ENCODE measurements around the gene SHCBP1.

DNA sequence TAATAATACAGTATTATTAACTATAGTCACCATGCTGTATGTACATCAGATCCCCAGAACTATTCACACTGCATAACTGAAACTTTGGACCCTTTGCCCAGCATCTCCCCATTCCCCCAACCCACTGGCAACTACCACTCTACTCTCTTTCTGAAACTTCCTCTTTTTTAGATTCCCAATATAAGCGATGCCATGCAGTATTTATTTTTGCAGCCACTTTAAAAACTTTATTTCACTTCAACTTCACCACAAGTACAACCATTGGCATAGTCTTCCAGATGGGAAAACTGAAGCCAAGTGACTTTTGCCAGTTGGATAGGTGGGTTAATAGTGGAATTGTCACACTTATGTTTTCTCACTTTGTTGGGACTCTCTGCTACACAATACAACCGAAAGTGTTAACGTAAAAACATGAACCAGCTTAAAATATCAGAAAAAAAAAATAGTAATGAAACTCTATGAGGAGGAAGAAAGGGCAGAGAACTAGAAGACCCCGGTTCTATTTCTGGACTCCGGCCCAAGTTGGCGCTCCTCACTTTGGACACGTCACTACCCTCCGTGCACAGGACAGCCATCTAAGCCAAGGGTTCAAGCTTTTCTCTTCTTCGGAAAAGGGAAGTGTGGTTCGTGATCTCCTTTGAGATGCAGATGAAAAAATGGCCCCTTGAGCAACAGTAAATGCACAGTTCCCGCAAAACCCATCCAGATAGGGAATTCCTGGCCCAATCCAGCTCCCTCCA is 743 bp downstream of the SHCBP1 start:
- TF ChIP-seq CTCF (conservative IDR thresholded peaks at IDR 0.05; ENCODE audit: low read depth in 2 of 2) (no peak), POLR2AphosphoS5 (IDR thresholded peaks at IDR 0.05; ENCODE audit: low read depth) (no peak), NANOG (IDR thresholded peaks at IDR 0.05; ENCODE audit: borderline replicate concordance) (no peak), EZH2 (IDR thresholded peaks at IDR 0.05; ENCODE audit: low read depth, unreplicated experiment) (no peak)
- TF ChIP-seq, protein P1, sequence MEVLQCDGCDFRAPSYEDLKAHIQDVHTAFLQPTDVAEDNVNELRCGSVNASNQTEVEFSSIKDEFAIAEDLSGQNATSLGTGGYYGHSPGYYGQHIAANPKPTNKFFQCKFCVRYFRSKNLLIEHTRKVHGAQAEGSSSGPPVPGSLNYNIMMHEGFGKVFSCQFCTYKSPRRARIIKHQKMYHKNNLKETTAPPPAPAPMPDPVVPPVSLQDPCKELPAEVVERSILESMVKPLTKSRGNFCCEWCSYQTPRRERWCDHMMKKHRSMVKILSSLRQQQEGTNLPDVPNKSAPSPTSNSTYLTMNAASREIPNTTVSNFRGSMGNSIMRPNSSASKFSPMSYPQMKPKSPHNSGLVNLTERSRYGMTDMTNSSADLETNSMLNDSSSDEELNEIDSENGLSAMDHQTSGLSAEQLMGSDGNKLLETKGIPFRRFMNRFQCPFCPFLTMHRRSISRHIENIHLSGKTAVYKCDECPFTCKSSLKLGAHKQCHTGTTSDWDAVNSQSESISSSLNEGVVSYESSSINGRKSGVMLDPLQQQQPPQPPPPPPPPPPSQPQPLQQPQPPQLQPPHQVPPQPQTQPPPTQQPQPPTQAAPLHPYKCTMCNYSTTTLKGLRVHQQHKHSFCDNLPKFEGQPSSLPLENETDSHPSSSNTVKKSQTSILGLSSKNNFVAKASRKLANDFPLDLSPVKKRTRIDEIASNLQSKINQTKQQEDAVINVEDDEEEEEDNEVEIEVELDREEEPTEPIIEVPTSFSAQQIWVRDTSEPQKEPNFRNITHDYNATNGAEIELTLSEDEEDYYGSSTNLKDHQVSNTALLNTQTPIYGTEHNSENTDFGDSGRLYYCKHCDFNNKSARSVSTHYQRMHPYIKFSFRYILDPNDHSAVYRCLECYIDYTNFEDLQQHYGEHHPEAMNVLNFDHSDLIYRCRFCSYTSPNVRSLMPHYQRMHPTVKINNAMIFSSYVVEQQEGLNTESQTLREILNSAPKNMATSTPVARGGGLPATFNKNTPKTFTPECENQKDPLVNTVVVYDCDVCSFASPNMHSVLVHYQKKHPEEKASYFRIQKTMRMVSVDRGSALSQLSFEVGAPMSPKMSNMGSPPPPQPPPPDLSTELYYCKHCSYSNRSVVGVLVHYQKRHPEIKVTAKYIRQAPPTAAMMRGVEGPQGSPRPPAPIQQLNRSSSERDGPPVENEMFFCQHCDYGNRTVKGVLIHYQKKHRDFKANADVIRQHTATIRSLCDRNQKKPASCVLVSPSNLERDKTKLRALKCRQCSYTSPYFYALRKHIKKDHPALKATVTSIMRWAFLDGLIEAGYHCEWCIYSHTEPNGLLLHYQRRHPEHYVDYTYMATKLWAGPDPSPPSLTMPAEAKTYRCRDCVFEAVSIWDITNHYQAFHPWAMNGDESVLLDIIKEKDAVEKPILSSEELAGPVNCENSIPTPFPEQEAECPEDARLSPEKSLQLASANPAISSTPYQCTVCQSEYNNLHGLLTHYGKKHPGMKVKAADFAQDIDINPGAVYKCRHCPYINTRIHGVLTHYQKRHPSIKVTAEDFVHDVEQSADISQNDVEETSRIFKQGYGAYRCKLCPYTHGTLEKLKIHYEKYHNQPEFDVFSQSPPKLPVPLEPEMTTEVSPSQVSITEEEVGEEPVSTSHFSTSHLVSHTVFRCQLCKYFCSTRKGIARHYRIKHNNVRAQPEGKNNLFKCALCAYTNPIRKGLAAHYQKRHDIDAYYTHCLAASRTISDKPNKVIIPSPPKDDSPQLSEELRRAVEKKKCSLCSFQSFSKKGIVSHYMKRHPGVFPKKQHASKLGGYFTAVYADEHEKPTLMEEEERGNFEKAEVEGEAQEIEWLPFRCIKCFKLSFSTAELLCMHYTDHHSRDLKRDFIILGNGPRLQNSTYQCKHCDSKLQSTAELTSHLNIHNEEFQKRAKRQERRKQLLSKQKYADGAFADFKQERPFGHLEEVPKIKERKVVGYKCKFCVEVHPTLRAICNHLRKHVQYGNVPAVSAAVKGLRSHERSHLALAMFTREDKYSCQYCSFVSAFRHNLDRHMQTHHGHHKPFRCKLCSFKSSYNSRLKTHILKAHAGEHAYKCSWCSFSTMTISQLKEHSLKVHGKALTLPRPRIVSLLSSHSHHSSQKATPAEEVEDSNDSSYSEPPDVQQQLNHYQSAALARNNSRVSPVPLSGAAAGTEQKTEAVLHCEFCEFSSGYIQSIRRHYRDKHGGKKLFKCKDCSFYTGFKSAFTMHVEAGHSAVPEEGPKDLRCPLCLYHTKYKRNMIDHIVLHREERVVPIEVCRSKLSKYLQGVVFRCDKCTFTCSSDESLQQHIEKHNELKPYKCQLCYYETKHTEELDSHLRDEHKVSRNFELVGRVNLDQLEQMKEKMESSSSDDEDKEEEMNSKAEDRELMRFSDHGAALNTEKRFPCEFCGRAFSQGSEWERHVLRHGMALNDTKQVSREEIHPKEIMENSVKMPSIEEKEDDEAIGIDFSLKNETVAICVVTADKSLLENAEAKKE (CRISPR knock-in tag; IDR thresholded peaks at IDR 0.05), result no peak
